DOHH2 (cell line): ENCODE measurements around the gene SYNE1.

Experiments
- H3F3A ChIP-seq: fragments of 200-600 bp; sonication (generic), shearing (Covaris generic); 2 replicates; pipeline ENCODE4 v1.6.0; 2016; ENCODE audit warnings: antibody characterized with exemption, mild to moderate bottlenecking; ENCODE audit not compliant: control insufficient read depth, insufficient read depth
- H3K27ac ChIP-seq: fragments of 200-600 bp; sonication (generic); 2 replicates; pipeline ENCODE4 v1.5.1; 2014; ENCODE audit warnings: low read depth, mild to moderate bottlenecking, low read length, moderate library complexity
- H3K27me3 ChIP-seq: fragments of 200-600 bp; sonication (generic); 2 replicates; pipeline ENCODE4 v1.6.1; 2014; ENCODE audit warnings: mild to moderate bottlenecking, low read length, mixed read lengths; ENCODE audit not compliant: control insufficient read depth
- H3K36me3 ChIP-seq: fragments of 200-600 bp; sonication (generic); 2 replicates; pipeline ENCODE4 v1.6.1; 2014; ENCODE audit warnings: mild to moderate bottlenecking, low read length, moderate library complexity, mixed read lengths; ENCODE audit not compliant: control insufficient read depth
- H3K4me1 ChIP-seq: fragments of 200-600 bp; sonication (generic); 2 replicates; pipeline ENCODE4 v1.6.1; 2014; ENCODE audit warnings: mild to moderate bottlenecking, low read length, mixed read lengths; ENCODE audit not compliant: control insufficient read depth
- H3K4me2 ChIP-seq: fragments of 200-600 bp; sonication (generic); 2 replicates; pipeline ENCODE4 v1.6.0; 2014; ENCODE audit warnings: mild to moderate bottlenecking, low read length, moderate library complexity
- H3K4me3 ChIP-seq: fragments of 200-600 bp; sonication (generic); 2 replicates; pipeline ENCODE4 v1.5.1; 2014; ENCODE audit warnings: mild to moderate bottlenecking, low read length, mixed read lengths
- H3K79me2 ChIP-seq: fragments of 200-600 bp; sonication (generic); 2 replicates; pipeline ENCODE4 v1.6.1; 2014; ENCODE audit warnings: mild to moderate bottlenecking, low read length, mixed read lengths; ENCODE audit not compliant: control insufficient read depth
- H3K9me2 ChIP-seq: fragments of 200-600 bp; sonication (generic); replicated peaks from 2 replicates; pipeline ENCODE4 v1.6.1; 2014; ENCODE audit warnings: mild to moderate bottlenecking, low read length, mixed read lengths; ENCODE audit not compliant: control insufficient read depth
- H3K9me3 ChIP-seq: fragments of 200-600 bp; sonication (generic); 2 replicates; pipeline ENCODE4 v1.6.1; 2014; ENCODE audit warnings: antibody characterized with exemption, low read length, mixed read lengths; ENCODE audit not compliant: control insufficient read depth, insufficient read depth
- H4K20me1 ChIP-seq: fragments of 200-600 bp; sonication (generic); 2 replicates; pipeline ENCODE4 v1.6.0; 2014; ENCODE audit warnings: low read depth, mild to moderate bottlenecking, antibody characterized with exemption, low read length, moderate library complexity; ENCODE audit not compliant: control insufficient read depth, insufficient read depth
- EZH2phosphoT487 ChIP-seq: fragments of 200-600 bp; sonication (generic); IDR thresholded peaks from 2 replicates; pipeline ENCODE4 v1.6.1; 2017; ENCODE audit warnings: borderline replicate concordance, mild to moderate bottlenecking, antibody characterized with exemption, low read length, moderate library complexity, mixed read lengths
- TF ChIP-seq, protein P1 (sequence below): fragments of 200-600 bp; sonication (generic); IDR thresholded peaks from one replicate; pipeline ENCODE4 v1.5.1; 2014; ENCODE audit warnings: antibody characterized with exemption, mild to moderate bottlenecking, low read depth, low read length; ENCODE audit not compliant: poor library complexity, severe bottlenecking

SYNE1 gene

DNA sequence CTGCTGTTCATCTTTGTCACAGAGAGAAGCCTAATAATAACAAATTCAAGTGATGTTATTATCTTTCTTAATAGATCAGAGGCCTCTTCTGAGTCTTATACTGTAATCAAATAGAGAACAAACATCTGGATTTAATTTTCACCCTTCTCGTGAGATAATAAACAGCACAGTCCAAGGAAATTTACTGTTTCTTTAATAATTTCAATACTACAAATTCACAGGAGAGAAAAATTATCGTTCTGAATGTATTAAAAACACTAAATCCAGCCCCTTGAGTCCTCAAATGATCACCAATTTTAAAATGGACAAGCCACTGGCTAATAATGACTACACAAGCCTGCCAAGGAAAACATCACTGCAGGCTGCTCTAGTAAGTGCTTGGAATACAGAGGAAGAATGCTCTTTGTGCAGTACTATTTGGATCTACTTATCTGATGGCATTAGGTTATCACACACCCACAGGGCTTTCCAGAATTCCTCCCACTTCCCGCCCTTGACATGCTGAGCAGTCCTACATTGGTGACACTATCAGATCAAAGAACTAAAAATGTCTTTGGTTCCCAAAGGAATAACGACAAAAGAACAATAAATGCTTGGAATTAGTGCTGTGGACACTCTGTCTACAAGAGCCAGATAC lies 38.1 kb downstream of the SYNE1 start:
- Histone ChIP-seq H3K4me1 (no peaks in the 10 kb centered on the region), H3K4me3 (no peak overlapping the region), H3F3A (no peaks in the 10 kb centered on the region), H3K27ac (no peak overlapping the region), H3K27me3 (no peaks in the 10 kb centered on the region), H4K20me1 (no peaks in the 10 kb centered on the region), H3K9me3 (no peaks in the 10 kb centered on the region), H3K36me3 (no peaks in the 10 kb centered on the region), H3K9me2 (no peaks in the 10 kb centered on the region), H3K79me2 (no peaks in the 10 kb centered on the region), H3K4me2 (no peak overlapping the region)
- TF ChIP-seq EZH2phosphoT487, result no peak
- TF ChIP-seq, protein P1, sequence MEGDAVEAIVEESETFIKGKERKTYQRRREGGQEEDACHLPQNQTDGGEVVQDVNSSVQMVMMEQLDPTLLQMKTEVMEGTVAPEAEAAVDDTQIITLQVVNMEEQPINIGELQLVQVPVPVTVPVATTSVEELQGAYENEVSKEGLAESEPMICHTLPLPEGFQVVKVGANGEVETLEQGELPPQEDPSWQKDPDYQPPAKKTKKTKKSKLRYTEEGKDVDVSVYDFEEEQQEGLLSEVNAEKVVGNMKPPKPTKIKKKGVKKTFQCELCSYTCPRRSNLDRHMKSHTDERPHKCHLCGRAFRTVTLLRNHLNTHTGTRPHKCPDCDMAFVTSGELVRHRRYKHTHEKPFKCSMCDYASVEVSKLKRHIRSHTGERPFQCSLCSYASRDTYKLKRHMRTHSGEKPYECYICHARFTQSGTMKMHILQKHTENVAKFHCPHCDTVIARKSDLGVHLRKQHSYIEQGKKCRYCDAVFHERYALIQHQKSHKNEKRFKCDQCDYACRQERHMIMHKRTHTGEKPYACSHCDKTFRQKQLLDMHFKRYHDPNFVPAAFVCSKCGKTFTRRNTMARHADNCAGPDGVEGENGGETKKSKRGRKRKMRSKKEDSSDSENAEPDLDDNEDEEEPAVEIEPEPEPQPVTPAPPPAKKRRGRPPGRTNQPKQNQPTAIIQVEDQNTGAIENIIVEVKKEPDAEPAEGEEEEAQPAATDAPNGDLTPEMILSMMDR, result no peak

DNA sequence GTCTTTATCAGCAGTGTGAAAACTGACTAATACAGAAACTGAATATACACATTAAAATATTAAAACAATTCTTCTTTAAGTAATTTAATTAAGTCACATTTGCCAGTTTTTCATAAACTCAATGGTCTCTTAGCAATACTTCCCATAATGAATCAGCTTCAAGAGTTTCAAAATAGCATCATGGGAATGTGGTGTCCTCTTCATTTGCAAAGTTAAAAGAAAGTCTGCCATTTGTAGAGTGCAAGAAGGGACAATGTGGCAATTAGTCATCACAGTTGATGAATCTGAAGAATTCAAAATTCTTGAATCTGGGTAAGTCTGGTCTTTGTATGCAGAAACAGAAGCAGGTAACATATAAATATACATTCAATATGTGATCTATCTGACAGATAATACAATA lies 38.7 kb downstream of the SYNE1 start:
- H3K4me1 ChIP-seq, result no peaks in the 10 kb centered on the region
- TF ChIP-seq EZH2phosphoT487, result no peak
- TF ChIP-seq, protein P1, result no peak
- no peaks in the 10 kb centered on the region for H3K27me3 ChIP-seq
- H3K79me2 ChIP-seq, result no peaks in the 10 kb centered on the region
- H3K9me2 ChIP-seq, result no peaks in the 10 kb centered on the region
- no peak overlapping the region for H3K4me3 ChIP-seq
- H3K9me3 ChIP-seq, result no peaks in the 10 kb centered on the region
- no peaks in the 10 kb centered on the region for H4K20me1 ChIP-seq
- H3F3A ChIP-seq, result no peaks in the 10 kb centered on the region
- H3K36me3 ChIP-seq, result no peaks in the 10 kb centered on the region
- H3K27ac ChIP-seq, result no peak overlapping the region
- no peak overlapping the region for H3K4me2 ChIP-seq

DNA sequence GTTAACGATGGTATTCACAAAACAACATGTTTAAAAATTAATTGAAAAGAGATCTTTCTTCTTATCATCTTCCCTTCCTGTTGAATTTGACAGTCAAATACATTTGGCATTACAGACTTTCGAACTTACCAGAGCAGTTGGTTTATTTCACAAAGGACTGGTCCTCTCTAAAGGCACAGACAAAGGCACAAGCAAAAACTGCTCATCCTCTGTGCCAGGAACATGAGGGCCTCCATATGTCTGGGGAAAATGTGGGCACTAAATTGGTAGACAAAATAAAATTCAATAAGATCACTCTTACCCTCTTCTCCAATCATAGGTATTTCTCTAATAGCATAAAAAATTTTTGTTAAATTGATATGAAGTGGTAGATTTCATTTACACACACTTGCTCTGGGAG lies 40.4 kb downstream of the SYNE1 start:
- Histone ChIP-seq H3K27me3 (no peaks in the 10 kb centered on the region), H3K9me2 (no peaks in the 10 kb centered on the region), H3K36me3 (no peaks in the 10 kb centered on the region), H3K27ac (no peak overlapping the region), H4K20me1 (no peaks in the 10 kb centered on the region), H3K4me1 (no peaks in the 10 kb centered on the region), H3K4me2 (no peak overlapping the region), H3K4me3 (no peak overlapping the region), H3K9me3 (no peaks in the 10 kb centered on the region), H3F3A (no peaks in the 10 kb centered on the region), H3K79me2 (no peaks in the 10 kb centered on the region)
- TF ChIP-seq EZH2phosphoT487, result no peak

DNA sequence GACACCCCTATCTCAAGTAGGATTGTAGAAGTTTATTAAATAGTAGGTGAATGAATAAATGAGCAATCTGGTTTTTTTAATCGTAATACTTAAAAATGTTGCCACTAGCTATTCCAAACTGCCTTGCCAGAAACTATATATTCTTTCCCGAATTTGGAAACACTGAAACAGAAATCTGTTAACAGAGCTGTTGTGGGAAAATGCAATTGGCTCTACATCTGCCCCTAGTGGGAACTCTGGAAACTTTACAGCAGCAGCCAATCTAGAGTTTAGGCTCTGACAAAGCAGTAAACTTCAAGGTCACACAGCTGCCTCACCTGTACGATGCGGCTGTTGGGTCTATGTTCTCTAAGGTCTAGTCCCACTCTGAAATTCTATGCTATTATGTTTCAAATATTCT lies 41.7 kb downstream of the SYNE1 start:
- Histone ChIP-seq H3K27me3 (no peaks in the 10 kb centered on the region), H3K9me2 (no peaks in the 10 kb centered on the region), H3K4me2 (no peak overlapping the region), H3K4me1 (no peaks in the 10 kb centered on the region), H3K27ac (no peak overlapping the region), H3K9me3 (no peaks in the 10 kb centered on the region), H3F3A (no peaks in the 10 kb centered on the region), H3K36me3 (no peaks in the 10 kb centered on the region), H3K79me2 (no peaks in the 10 kb centered on the region), H4K20me1 (no peaks in the 10 kb centered on the region), H3K4me3 (no peak overlapping the region)
- TF ChIP-seq, protein P1, result peak; percentile 30
- TF ChIP-seq EZH2phosphoT487, result no peak
